Cardiac muscle cell (in vitro differentiated cells and primary cell): ENCODE measurements around the gene RPS6KL1. TPM values are rescaled to one million over a fixed set of nuclear protein-coding genes. Genes with fewer than 3 reads are reported as not detected.

Source experiments
- DNase-seq, 2 donors: peaks; one replicate each; pipeline versions ENCODE4 v3.0.0 to v3.0.0-alpha.2; 2010 to 2017; ENCODE audit warnings: low read depth in 1 of 2, low spot score in 1 of 2
- H3K27ac ChIP-seq: fragments of 200-600 bp; sonication (generic); 2 replicates; pipeline ENCODE4 v1.5.1; 2016
- H3K27me3 ChIP-seq: fragments of 200-600 bp; sonication (generic); 2 replicates; pipeline ENCODE4 v1.6.0; 2016; ENCODE audit warnings: control low read depth
- H3K36me3 ChIP-seq: fragments of 200-600 bp; sonication (generic); 2 replicates; pipeline ENCODE4 v1.5.1; 2016; ENCODE audit warnings: control low read depth
- H3K4me1 ChIP-seq: fragments of 200-600 bp; sonication (generic); 2 replicates; pipeline ENCODE4 v1.8.1; 2017; ENCODE audit warnings: low read depth, mild to moderate bottlenecking, mixed run types
- H3K4me3 ChIP-seq: fragments of 200-600 bp; sonication (generic); 2 replicates; pipeline ENCODE4 v1.5.1; 2016; ENCODE audit warnings: mild to moderate bottlenecking
- H3K9me3 ChIP-seq: fragments of 200-600 bp; sonication (generic); 2 replicates; pipeline ENCODE4 v1.5.1; 2017; ENCODE audit warnings: low read depth, mild to moderate bottlenecking, control low read depth
- polyA plus RNA-seq: library from polyadenylated mRNA; unstranded; fragments of >200 nt; fragmentation: Nextera tagmentation; extraction: Ambion mirVana; gene quantifications from 2 replicates; pipeline ENCODE4 v1.2.1, GENCODE V29; 2016
- total RNA-seq: library from RNA; depleted of rRNA; stranded (reverse); fragments of >200 nt; gene quantifications from 2 replicates; pipeline ENCODE4 v1.2.3, GENCODE V29; 2016
- TF ChIP-seq, protein P1 (sequence below): IDR thresholded peaks from 2 replicates; pipeline ENCODE4 v1.5.1; 2012; ENCODE audit warnings: low read depth, mild to moderate bottlenecking, low read length

The RPS6KL1 gene
- total and polyA plus RNA-seq, 2 experiments from 2014 or later = 9.3 to 15.1 TPM

DNA sequence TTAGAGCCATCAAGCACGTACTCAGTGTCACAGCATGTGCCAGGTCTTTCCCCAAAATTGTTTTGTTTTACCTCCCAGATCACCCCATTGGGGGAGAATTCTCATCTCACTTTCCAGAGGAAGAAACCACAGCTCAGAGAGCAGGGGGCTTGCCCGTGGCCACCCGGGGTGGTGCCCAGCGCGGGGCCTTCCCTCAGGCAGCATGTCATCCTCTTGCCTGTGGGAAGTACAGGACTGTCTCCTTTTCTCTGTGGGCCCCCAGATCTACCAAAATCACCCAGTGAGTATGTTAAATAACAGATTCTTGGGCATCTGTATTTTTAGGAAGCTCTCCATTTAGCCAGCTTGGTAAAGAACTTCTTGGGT is 5.9 kb downstream of the RPS6KL1 start:
- peak overlapping the region; percentile 77 for H3K27ac ChIP-seq

DNA sequence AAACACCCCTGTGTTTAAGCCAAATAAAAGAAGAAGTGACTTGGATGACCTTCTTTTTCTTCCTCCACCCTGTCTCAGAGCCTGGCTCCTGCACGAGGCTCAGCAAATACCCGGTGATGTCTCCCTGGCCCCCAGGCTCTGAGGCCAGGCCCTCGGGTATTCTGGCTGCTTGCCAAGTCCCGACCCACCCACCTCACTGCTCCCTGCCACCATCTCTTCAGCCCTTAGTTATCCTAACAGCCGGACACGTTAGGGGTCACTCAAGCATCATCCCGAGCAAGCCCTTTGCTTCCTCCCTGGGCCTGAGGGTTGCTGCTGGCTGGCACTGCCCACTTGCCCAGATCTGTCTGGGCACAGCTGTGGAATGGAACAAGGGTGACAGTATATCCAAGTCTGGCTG is 7.2 kb downstream of the RPS6KL1 start:
- TF ChIP-seq, protein P1, sequence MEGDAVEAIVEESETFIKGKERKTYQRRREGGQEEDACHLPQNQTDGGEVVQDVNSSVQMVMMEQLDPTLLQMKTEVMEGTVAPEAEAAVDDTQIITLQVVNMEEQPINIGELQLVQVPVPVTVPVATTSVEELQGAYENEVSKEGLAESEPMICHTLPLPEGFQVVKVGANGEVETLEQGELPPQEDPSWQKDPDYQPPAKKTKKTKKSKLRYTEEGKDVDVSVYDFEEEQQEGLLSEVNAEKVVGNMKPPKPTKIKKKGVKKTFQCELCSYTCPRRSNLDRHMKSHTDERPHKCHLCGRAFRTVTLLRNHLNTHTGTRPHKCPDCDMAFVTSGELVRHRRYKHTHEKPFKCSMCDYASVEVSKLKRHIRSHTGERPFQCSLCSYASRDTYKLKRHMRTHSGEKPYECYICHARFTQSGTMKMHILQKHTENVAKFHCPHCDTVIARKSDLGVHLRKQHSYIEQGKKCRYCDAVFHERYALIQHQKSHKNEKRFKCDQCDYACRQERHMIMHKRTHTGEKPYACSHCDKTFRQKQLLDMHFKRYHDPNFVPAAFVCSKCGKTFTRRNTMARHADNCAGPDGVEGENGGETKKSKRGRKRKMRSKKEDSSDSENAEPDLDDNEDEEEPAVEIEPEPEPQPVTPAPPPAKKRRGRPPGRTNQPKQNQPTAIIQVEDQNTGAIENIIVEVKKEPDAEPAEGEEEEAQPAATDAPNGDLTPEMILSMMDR = no peak
- Histone ChIP-seq H3K27ac (no peak overlapping the region), H3K9me3 (no peaks in the 10 kb centered on the region), H3K4me3 (no peak overlapping the region), H3K27me3 (no peaks in the 10 kb centered on the region), H3K4me1 (peaks cover 17% of the 10 kb centered on the region), H3K36me3 (no peaks in the 10 kb centered on the region)
- DNase-seq = no peak

More for the DNA sequence above, 5.9 kb downstream of the RPS6KL1 start:
- H3K9me3 ChIP-seq = no peaks in the 10 kb centered on the region
- TF ChIP-seq, protein P1 = no peak
- no peaks in the 10 kb centered on the region for H3K27me3 ChIP-seq
- no peak for DNase-seq
- H3K36me3 ChIP-seq = no peaks in the 10 kb centered on the region
- H3K4me1 ChIP-seq = peaks cover 17% of the 10 kb centered on the region
- no peak overlapping the region for H3K4me3 ChIP-seq

DNA sequence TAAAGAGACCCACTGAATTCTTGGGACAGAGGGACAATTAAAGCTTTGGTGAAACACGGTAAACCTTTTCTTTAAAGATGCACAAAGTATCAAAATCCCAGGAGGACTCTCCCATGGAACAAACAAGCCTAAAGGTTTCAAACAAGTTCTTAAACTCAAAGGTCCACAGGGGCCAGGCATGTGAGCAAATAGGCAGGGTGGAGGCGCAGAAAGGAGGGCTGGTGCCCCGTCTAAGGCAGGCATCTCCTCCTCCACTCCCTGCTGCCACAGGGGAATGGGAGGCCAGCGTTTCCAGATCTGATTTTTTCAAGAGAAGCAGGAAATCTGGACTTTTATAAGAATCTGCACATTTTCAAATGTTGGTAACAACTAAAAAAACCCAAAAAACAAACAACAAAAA is 7.6 kb downstream of the RPS6KL1 start:
- Histone ChIP-seq H3K27me3 (no peaks in the 10 kb centered on the region), H3K4me1 (peaks cover 17% of the 10 kb centered on the region), H3K9me3 (no peaks in the 10 kb centered on the region), H3K27ac (no peak overlapping the region), H3K4me3 (no peak overlapping the region), H3K36me3 (no peaks in the 10 kb centered on the region)
- DNase-seq = no peak
- TF ChIP-seq, protein P1 = no peak

DNA sequence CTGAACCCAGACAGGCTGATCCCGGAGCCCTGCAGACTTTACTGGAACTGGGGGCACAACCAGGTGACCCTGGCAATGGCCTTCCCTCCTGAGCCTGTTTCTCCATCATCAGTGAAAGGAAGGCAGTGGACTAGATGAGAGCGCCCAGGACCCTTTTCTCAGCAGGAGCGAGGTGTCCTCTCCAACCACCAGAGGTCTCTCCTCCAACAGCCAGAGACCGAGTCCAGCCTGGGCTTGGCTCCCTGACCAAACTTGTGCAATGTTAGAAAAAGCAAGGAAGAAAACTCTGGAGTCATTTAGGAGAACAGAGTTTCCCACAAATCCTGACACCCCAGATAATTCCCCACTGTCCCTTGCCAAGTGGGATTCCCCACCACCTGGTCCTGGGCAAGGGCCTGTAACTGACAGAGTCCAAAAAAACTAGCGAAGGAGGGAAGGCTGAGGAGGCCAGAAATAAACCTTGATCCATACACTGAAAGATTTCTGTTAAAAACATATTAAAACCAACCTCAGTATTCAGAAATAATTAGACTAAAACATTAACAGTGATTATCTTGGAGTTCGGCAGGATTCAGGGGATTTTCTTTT is 9.0 kb downstream of the RPS6KL1 start:
- TF ChIP-seq, protein P1 = peak; percentile 93
- Histone ChIP-seq H3K27ac (no peak overlapping the region), H3K27me3 (no peaks in the 10 kb centered on the region), H3K4me1 (peaks cover 17% of the 10 kb centered on the region), H3K4me3 (no peak overlapping the region), H3K36me3 (no peaks in the 10 kb centered on the region), H3K9me3 (no peaks in the 10 kb centered on the region)
- DNase-seq = peak; percentile 75 to 85

DNA sequence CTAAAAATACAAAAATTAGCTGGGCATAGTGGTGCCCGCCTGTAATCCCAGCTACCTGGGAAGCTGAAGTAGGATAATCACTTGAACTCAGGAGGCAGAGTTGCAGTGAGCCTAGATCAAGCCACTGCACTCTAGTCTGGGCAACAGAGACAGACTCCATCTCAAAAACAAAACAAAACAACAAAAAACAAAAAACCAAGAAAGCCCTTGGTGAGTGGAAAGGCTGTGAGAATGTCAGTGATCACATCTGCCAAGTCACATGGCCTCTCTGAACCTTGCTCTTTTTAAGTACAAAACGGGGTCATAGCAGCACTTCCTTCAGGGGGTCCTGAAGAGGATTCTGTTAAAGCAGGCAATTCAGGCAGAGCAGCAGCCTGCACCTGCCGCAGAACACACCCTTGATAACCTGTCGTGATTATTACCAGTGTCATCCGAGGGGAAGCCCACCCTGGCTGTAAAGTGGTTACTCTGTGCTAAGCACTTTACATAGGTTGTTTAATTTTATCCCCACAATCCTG is 9.6 kb downstream of the RPS6KL1 start:
- TF ChIP-seq, protein P1 = no peak
- no peaks in the 10 kb centered on the region for H3K27me3 ChIP-seq
- no peak for DNase-seq
- H3K4me1 ChIP-seq = peaks cover 17% of the 10 kb centered on the region
- H3K27ac ChIP-seq = no peak overlapping the region
- no peaks in the 10 kb centered on the region for H3K36me3 ChIP-seq
- no peaks in the 10 kb centered on the region for H3K9me3 ChIP-seq
- H3K4me3 ChIP-seq = no peak overlapping the region
